HG02642 (cell line): ENCODE measurements around the gene IFT27.
"Not testable (repeated sequence)": the region's sequence is repeated elsewhere in the genome, so short reads cannot be mapped to it uniquely, and the experiment has no call there.

Source experiments
- ATAC-seq: cut with Tn5 transposase; IDR thresholded peaks from one replicate; pipeline ENCODE4 v1.9.1; 2021; ENCODE audit warnings: mild to moderate bottlenecking; ENCODE audit not compliant: unreplicated experiment, poor library complexity

The IFT27 gene

GRCh38 chr22:36746375-36746970, 29.4 kb downstream of the IFT27 start:
- ATAC-seq = no peak

GRCh38 chr22:36745301-36745995, 30.5 kb downstream of the IFT27 start:
- ATAC-seq = no peak

- ATAC-seq = no peak
Observed at GRCh38 chr22:36744791-36745190, 31.1 kb downstream of the IFT27 start.

GRCh38 chr22:36744413-36744765, 31.5 kb downstream of the IFT27 start:
- no peak for ATAC-seq

GRCh38 chr22:36743591-36744412, 32.1 kb downstream of the IFT27 start:
- ATAC-seq = no peak

GRCh38 chr22:36743011-36743410, 32.9 kb downstream of the IFT27 start:
- ATAC-seq = no peak

- no peak for ATAC-seq
Observed at GRCh38 chr22:36741968-36742367, 34.0 kb downstream of the IFT27 start.

GRCh38 chr22:36741204-36741793, 34.6 kb downstream of the IFT27 start:
- no peak for ATAC-seq

GRCh38 chr22:36740716-36741115, 35.2 kb downstream of the IFT27 start:
- no peak for ATAC-seq

GRCh38 chr22:36739185-36739584, 36.7 kb downstream of the IFT27 start:
- ATAC-seq = no peak

GRCh38 chr22:36738416-36739020, 37.4 kb downstream of the IFT27 start:
- ATAC-seq = no peak

- no peak for ATAC-seq
Observed at GRCh38 chr22:36737776-36738175, 38.1 kb downstream of the IFT27 start.

- no peak for ATAC-seq
Observed at GRCh38 chr22:36736701-36737320, 39.1 kb downstream of the IFT27 start.

- no peak for ATAC-seq
Observed at GRCh38 chr22:36734171-36735058, 41.5 kb downstream of the IFT27 start.

GRCh38 chr22:36733271-36733670, 42.6 kb downstream of the IFT27 start:
- no peak for ATAC-seq

GRCh38 chr22:36732609-36733008, 43.3 kb downstream of the IFT27 start:
- no peak for ATAC-seq

GRCh38 chr22:36731916-36732315, 44.0 kb downstream of the IFT27 start:
- ATAC-seq = no peak

- ATAC-seq = not testable (repeated sequence)
Observed at GRCh38 chr22:36731321-36731720, 44.6 kb downstream of the IFT27 start.

- ATAC-seq = no peak
Observed at GRCh38 chr22:36730176-36730858, 45.6 kb downstream of the IFT27 start.
